ENCODE measurements around the gene CASQ2.

DNA sequence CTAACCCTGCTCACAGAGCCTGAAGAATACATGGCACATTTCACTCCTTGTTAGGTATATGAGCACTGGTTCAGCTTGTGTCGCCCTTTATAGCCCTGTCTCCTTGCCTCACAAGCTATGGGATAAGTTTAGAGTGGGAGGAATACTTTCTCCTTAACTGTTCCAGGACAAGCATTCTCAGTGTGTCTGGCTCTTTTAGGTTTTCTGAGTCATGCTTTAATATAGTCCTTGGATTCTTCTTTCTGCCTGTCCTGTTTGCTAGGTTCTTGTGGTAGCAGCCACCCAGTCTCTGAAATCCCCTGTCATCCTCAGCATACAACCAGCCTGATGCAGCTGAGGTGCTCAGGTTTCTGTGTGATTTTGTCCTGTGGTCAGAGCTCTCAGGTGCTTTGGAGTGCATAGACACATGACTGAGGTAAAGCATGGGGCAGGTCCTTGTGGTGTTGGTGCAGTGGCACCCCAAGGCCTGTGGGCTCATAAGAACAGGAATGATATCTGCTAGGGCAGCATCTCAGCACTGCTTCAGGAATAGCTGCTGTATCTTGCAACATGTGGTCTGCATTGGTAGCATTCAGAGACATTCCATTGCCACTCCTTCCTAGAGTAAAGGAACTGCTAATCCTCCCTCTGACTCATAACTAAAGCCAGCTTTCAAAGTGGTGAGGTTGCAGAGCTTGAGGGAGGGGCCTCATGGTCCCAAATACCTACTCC lies 14.2 kb upstream of the CASQ2 start:
- TF ChIP-seq, protein P1, sequence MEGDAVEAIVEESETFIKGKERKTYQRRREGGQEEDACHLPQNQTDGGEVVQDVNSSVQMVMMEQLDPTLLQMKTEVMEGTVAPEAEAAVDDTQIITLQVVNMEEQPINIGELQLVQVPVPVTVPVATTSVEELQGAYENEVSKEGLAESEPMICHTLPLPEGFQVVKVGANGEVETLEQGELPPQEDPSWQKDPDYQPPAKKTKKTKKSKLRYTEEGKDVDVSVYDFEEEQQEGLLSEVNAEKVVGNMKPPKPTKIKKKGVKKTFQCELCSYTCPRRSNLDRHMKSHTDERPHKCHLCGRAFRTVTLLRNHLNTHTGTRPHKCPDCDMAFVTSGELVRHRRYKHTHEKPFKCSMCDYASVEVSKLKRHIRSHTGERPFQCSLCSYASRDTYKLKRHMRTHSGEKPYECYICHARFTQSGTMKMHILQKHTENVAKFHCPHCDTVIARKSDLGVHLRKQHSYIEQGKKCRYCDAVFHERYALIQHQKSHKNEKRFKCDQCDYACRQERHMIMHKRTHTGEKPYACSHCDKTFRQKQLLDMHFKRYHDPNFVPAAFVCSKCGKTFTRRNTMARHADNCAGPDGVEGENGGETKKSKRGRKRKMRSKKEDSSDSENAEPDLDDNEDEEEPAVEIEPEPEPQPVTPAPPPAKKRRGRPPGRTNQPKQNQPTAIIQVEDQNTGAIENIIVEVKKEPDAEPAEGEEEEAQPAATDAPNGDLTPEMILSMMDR (IDR thresholded peaks at IDR 0.05; ENCODE audit: poor library complexity, severe bottlenecking): no peak
- TF ChIP-seq POLR2AphosphoS5 (IDR thresholded peaks at IDR 0.05) (no peak), EP300 (conservative IDR thresholded peaks at IDR 0.05; ENCODE audit: poor library complexity, severe bottlenecking) (no peak), EZH2 (IDR thresholded peaks at IDR 0.05; ENCODE audit: borderline replicate concordance, insufficient read depth, low read length, poor library complexity, severe bottlenecking) (no peak)

All from neural cell (in vitro differentiated cells).